ENCODE measurements around the gene SDHD.
"Not testable (repeated sequence)": the region's sequence is repeated elsewhere in the genome, so short reads cannot be mapped to it uniquely, and the experiment has no call there.

SDHD gene

DNA sequence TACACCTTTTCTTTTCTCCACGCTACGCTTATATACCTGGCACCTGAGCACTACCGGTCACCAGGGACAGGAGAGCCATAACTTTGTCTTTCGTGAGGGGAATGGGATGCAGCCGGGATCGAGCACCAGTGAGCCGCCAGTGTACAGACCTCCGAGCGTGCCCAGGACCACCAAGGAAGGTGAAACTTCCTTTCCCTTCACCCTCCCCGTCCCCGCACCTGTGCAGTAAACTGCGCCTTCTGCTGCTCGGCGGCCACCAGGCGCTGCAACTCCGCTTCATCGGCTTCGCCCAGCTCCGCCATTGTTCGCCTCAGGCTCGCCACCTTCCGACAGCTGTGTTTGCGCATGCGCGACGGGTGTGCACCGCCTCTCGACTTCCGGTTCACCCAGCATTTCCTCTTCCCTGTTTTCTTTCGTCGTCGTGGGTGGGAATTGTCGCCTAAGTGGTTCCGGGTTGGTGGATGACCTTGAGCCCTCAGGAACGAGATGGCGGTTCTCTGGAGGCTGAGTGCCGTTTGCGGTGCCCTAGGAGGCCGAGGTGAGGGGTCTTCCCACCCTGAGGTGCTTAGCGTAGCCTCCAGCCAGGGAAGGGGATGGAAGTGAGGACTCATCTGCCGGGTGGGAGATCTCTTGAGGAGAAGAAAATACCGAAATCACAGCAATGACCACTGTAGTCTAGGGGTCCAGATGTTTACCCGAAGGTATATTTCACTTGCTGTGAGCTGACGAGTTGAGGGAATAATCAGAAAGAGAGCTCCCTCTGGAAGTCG, at the start of gene SDHD, which contains the start of gene TIMM8B:
SDHD (plus strand) TSS at position 452 of the 770 bp plus-strand sequence; CDS start at position 487, 35 bp downstream.
TIMM8B (minus strand) TSS at position 335 of the 770 bp plus-strand sequence; CDS start at position 302, 33 bp downstream.
- DNase-seq (ENCODE audit: low read depth), result peak; percentile 96
- H3K4me3 ChIP-seq (ENCODE audit: low read length), result peak within 1 kb of the TSS; percentile 99

DNA sequence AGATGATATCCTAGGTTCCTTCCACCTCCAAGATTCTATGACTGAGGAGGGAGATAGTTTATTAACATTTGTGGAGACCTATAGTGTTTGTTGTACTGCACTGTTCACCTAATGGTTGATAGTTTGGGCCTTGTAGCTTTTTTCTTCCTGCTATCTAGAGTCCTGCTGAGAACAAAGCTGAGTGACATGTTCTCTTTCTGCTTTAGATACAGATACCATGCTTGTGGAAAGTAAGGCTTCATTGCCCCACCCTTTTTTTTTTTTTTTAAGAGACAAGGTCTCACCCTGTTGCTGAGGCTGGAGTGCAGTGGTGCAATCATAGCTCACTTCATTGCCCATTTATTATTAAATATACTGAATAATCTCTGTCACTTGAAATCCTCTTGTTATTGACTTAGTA, 49.1 kb upstream of the SDHD start:
- no peak overlapping the region for H3K4me3 ChIP-seq (ENCODE audit: low read length)
- TF ChIP-seq, protein P1, sequence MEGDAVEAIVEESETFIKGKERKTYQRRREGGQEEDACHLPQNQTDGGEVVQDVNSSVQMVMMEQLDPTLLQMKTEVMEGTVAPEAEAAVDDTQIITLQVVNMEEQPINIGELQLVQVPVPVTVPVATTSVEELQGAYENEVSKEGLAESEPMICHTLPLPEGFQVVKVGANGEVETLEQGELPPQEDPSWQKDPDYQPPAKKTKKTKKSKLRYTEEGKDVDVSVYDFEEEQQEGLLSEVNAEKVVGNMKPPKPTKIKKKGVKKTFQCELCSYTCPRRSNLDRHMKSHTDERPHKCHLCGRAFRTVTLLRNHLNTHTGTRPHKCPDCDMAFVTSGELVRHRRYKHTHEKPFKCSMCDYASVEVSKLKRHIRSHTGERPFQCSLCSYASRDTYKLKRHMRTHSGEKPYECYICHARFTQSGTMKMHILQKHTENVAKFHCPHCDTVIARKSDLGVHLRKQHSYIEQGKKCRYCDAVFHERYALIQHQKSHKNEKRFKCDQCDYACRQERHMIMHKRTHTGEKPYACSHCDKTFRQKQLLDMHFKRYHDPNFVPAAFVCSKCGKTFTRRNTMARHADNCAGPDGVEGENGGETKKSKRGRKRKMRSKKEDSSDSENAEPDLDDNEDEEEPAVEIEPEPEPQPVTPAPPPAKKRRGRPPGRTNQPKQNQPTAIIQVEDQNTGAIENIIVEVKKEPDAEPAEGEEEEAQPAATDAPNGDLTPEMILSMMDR (conservative IDR thresholded peaks at IDR 0.05; ENCODE audit: low read length), result no peak
- no peak for DNase-seq (ENCODE audit: low read depth)

More for the DNA sequence above, at the start of gene SDHD, which contains the start of gene TIMM8B:
- TF ChIP-seq, protein P1 (conservative IDR thresholded peaks at IDR 0.05; ENCODE audit: low read length), result peak; percentile 50

DNA sequence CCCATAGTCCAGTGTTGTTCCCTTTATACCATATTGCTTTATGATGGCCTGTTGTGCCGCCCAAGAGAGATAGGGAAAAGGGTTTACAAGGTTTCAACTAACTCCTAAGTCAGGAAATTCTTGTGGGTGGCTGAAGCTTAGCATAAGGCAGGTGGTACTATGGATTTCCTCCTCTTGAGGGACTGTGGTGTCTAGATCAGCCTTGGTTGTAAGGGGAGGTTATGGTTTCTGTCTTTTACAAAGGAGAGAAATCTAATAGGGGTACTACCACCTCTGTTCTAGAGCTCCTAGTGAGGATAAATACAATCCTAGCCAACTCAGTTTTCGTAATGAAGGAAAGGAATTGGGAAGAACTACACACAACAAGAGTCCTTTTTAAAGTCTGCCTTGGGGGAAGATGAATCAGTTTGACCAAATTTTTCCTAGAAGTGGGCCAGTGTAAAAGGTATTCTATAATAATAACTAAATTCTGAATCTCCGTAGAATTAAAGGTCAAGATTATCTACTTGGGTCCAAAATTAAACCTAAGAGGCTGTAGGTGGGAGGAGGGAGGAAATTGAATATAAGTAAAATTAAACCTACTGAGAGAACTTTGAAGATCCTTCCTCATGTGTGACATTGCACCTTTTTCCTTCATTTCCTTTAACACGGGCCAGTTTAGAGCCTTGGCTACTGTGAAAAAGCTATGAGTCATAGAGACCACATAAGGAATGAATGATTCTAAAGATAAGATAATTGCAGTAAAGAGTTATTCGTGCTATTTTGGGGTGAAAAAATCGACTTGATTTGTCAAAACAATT, 44.3 kb upstream of the SDHD start:
- no peak overlapping the region for H3K4me3 ChIP-seq (ENCODE audit: low read length)

DNA sequence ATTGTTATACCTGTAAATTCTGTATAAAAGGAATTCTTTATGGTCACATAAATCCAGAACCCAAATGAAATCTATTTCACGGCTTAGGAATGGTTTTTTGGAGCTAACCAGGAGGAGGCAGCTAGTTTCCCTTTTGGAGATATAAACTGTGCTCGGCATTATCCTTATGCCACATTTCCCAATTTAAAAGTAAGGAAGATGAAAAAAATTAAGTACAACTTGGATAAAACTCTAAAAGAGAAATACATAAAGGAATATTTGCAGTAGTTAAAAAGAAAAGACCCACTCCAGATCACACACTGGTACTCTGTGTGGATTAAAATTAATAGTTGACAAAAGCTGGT, 43.7 kb upstream of the SDHD start:
- H3K4me3 ChIP-seq (ENCODE audit: low read length), result no peak overlapping the region
- DNase-seq (ENCODE audit: low read depth), result no peak
- TF ChIP-seq, protein P1 (conservative IDR thresholded peaks at IDR 0.05; ENCODE audit: low read length), result no peak

More for the DNA sequence above, 44.3 kb upstream of the SDHD start:
- TF ChIP-seq, protein P1 (conservative IDR thresholded peaks at IDR 0.05; ENCODE audit: low read length), result no peak
- DNase-seq (ENCODE audit: low read depth), result peak; percentile 25

DNA sequence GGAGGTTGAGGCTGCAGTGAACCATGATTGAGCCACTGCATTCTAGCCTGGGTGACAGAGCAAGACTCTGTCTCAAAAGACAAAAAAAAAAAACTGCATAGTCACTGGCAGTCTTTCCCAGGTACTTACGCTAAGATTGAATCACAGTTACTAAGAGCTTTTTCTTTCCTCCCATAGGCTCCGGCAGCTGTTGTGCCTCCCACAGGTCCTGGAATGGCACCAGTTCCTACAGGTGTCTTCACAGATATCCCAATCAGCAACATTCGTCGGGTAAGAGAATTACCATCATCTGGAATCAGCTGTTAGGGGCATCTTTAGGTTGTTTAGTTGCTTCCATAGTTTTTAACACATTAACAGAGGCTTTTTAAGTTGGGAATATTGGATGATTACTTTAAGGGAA, 41.7 kb upstream of the SDHD start:
- DNase-seq (ENCODE audit: low read depth), result no peak
- TF ChIP-seq, protein P1 (conservative IDR thresholded peaks at IDR 0.05; ENCODE audit: low read length), result no peak
- H3K4me3 ChIP-seq (ENCODE audit: low read length), result no peak overlapping the region

DNA sequence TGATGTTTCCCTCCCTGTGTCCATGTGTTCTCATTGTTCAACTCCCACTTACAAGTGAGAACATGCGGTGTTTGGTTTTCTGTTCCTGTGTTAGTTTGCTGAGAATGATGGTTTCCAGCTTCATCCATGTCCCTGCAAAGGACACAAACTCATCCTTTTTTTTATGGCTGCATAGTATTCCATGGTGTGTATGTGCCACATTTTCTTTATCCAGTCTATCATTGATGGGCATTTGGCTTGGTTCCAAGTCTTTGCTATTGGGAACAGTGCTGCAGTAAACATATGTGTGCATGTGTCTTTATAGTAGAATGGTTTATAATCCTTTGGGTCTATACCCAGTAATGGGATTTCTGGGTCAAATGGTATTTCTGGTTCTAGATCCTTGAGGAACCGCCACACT, 40.0 kb upstream of the SDHD start:
- not testable (repeated sequence) for DNase-seq (ENCODE audit: low read depth); H3K4me3 ChIP-seq (ENCODE audit: low read length)

DNA sequence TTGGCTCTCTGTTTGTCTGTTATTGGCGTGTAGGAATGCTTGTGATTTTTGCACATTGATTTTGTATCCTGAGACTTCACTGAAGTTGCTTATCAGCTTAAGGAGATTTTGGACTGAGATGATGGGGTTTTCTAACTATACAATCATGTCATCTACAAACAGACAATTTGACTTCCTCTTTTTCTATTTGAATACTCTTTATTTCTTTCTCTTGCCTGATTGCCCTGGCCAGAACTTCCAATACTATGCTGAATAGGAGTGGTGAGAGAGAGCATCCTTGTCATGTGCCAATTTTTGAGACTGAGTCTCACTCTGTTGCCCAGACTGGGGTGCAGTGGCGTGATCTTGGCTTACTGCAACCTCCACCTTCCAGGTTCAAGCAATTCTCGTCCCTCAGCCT, 38.4 kb upstream of the SDHD start:
- not testable (repeated sequence) for DNase-seq (ENCODE audit: low read depth)

DNA sequence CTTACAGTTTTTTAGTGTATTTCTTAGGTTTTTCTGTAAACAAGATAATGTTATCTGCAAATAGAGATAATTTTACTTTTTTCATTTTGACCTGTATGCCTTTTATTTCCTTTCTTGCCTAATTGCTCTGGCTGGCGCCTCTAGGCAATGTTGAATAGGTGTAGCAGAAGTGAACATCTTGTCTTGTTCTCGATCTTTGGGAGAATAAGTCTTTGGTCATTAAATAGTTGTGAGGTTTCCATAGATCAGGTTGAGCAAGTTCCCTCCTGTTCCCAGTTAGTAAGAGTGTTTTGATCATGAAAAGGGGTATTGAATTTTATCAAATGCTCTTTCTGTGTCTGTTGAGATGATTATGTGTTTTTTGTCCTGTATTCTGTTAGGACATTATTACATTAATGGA, 36.9 kb upstream of the SDHD start:
- TF ChIP-seq, protein P1 (conservative IDR thresholded peaks at IDR 0.05; ENCODE audit: low read length), result no peak
- no peak overlapping the region for H3K4me3 ChIP-seq (ENCODE audit: low read length)
- DNase-seq (ENCODE audit: low read depth), result no peak

More for the DNA sequence above, 38.4 kb upstream of the SDHD start:
- H3K4me3 ChIP-seq (ENCODE audit: low read length), result not testable (repeated sequence)

All from AG10803 (cell line).